Caco-2 (cell line): ENCODE data around the gene TTI1. TPM values are rescaled to one million over a fixed set of nuclear protein-coding genes. Genes with fewer than 3 reads are reported as not detected.

Source experiments
- BruUV-seq: library from RNA; stranded (reverse); fragments of 400-500 nt; replicated peaks from 2 replicates; lab custom pipeline; 2021; lab: Mats Ljungman, UMichigan
- CTCF ChIA-PET: fragments of 300-600 bp; sonication (Branson Sonifier 250); formaldehyde crosslinking; loops from one replicate; lab custom pipeline; 2022; ENCODE audit warnings: antibody characterized with exemption; lab: Charles Lee
- POLR2A ChIA-PET: fragments of 300-600 bp; sonication (Branson Sonifier 250); formaldehyde crosslinking; loops from one replicate; lab custom pipeline; 2022; ENCODE audit warnings: antibody characterized with exemption; lab: Charles Lee
- DNase-seq, 2 experiments: peaks; one replicate each; pipeline versions ENCODE4 v3.0.0 to v3.0.0-alpha.2; 2020 to 2022
- H3K27me3 ChIP-seq: replicated peaks from 2 replicates; pipeline ENCODE4 v1.6.0; 2011; ENCODE audit warnings: low read length; ENCODE audit not compliant: control insufficient read depth, insufficient read depth
- H3K36me3 ChIP-seq: 2 replicates; pipeline ENCODE4 v1.5.1; 2011; ENCODE audit warnings: low read length; ENCODE audit not compliant: control insufficient read depth, insufficient read depth
- H3K4me1 ChIP-seq: fragments of 250-450 bp; sonication (Bioruptor Pico); 2 replicates; pipeline ENCODE4 v1.5.1; 2020; ENCODE audit warnings: mild to moderate bottlenecking
- H3K4me3 ChIP-seq: 2 replicates; pipeline ENCODE4 v1.5.1; 2011; ENCODE audit warnings: low read depth, mild to moderate bottlenecking, control low read depth, low read length
- H3K9me3 ChIP-seq: fragments of 250-450 bp; sonication (Bioruptor Pico); 2 replicates; pipeline ENCODE4 v1.5.1; 2020; ENCODE audit warnings: mild to moderate bottlenecking, moderate library complexity
- H3K27ac Mint-ChIP-seq: one replicate; pipeline ENCODE4 v1.8.0; 2022; ENCODE audit warnings: mixed read lengths; ENCODE audit not compliant: unreplicated experiment
- H3K27me3 Mint-ChIP-seq: one replicate; pipeline ENCODE4 v1.8.0; 2022; ENCODE audit warnings: mixed read lengths; ENCODE audit not compliant: insufficient read depth, unreplicated experiment
- H3K36me3 Mint-ChIP-seq: one replicate; pipeline ENCODE4 v1.8.0; 2022; ENCODE audit warnings: mild to moderate bottlenecking, mixed read lengths; ENCODE audit not compliant: insufficient read depth, unreplicated experiment
- H3K4me1 Mint-ChIP-seq: one replicate; pipeline ENCODE4 v1.8.0; 2022; ENCODE audit warnings: low read depth, mixed read lengths; ENCODE audit not compliant: unreplicated experiment
- H3K4me3 Mint-ChIP-seq: one replicate; pipeline ENCODE4 v1.8.0; 2022; ENCODE audit warnings: mild to moderate bottlenecking, moderate library complexity, mixed read lengths; ENCODE audit not compliant: unreplicated experiment
- H3K9me3 Mint-ChIP-seq: one replicate; pipeline ENCODE4 v1.8.0; 2022; ENCODE audit warnings: mixed read lengths; ENCODE audit not compliant: unreplicated experiment
- intact Hi-C: fragments of 100-400 bp; cut with micrococcal nuclease; formaldehyde crosslinking; loops from one replicate; pipeline ENCODE4 v1.10.0; 2022; ENCODE audit not compliant: unreplicated experiment
- total RNA-seq: library from RNA; stranded (reverse); gene quantifications from 2 replicates; pipeline ENCODE4 v1.2.3, GENCODE V29; 2022
- TF ChIP-seq, protein P1 (sequence below), 2 experiments: fragments of 200-600 bp in 1 of 2; IDR thresholded peaks; 1 replicate in 1 of 2; 2 replicates in 1 of 2; pipeline versions ENCODE4 v1.5.1 to v1.8.0; 2011 to 2022; ENCODE audit warnings: antibody characterized with exemption in 1 of 2, control low read depth in 1 of 2, inconsistent platforms in 1 of 2, low read depth in 1 of 2, low read length in 1 of 2, mild to moderate bottlenecking in 1 of 2, moderate library complexity in 1 of 2; ENCODE audit not compliant: insufficient read depth in 1 of 2, severe bottlenecking in 1 of 2, unreplicated experiment in 1 of 2

The TTI1 gene
- total RNA-seq, 1 experiment from 2014 or later: 59.2 TPM

DNA sequence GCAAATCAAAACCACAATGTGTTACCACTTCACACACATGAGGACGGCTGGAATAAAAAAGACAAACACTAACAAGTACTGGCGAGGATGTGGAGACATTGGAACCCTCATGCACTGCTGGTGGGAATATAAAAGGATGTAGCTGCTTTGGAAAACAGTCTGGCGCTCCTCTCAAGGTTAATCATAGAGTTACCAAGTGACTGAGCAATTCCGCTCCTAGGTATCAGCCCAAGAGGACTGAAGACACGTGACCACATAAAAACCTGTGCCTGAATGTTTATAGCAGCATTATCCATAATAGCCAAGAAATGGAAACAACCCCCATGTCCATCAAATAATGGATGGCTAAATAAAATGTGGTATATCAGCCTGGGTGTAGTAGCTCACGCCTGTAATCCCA, 85.3 kb downstream of the TTI1 start:
- Mint-ChIP-seq H3K27ac (no peak overlapping the region), H3K9me3 (peaks cover 12% of the 10 kb centered on the region), H3K36me3 (no peaks in the 10 kb centered on the region), H3K4me1 (no peaks in the 10 kb centered on the region), H3K4me3 (no peak overlapping the region), H3K27me3 (peaks cover 2% of the 10 kb centered on the region)
- ChIA-PET POLR2A (no interaction called here), CTCF (no interaction called here)
- intact Hi-C loops: no loop called here
- Histone ChIP-seq H3K27me3 (no peaks in the 10 kb centered on the region), H3K9me3 (peaks cover 17% of the 10 kb centered on the region), H3K36me3 (no peaks in the 10 kb centered on the region), H3K4me3 (no peak overlapping the region), H3K4me1 (no peaks in the 10 kb centered on the region)
- BruUV-seq: no TSS peak
- TF ChIP-seq, protein P1, sequence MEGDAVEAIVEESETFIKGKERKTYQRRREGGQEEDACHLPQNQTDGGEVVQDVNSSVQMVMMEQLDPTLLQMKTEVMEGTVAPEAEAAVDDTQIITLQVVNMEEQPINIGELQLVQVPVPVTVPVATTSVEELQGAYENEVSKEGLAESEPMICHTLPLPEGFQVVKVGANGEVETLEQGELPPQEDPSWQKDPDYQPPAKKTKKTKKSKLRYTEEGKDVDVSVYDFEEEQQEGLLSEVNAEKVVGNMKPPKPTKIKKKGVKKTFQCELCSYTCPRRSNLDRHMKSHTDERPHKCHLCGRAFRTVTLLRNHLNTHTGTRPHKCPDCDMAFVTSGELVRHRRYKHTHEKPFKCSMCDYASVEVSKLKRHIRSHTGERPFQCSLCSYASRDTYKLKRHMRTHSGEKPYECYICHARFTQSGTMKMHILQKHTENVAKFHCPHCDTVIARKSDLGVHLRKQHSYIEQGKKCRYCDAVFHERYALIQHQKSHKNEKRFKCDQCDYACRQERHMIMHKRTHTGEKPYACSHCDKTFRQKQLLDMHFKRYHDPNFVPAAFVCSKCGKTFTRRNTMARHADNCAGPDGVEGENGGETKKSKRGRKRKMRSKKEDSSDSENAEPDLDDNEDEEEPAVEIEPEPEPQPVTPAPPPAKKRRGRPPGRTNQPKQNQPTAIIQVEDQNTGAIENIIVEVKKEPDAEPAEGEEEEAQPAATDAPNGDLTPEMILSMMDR (IDR thresholded peaks at IDR 0.05; ENCODE audit: insufficient read depth in 1 of 2, low read depth in 1 of 2, low read length in 1 of 2, severe bottlenecking in 1 of 2, unreplicated experiment in 1 of 2): no peak
- DNase-seq: peak in 1 of 2 experiments; percentile 8

DNA sequence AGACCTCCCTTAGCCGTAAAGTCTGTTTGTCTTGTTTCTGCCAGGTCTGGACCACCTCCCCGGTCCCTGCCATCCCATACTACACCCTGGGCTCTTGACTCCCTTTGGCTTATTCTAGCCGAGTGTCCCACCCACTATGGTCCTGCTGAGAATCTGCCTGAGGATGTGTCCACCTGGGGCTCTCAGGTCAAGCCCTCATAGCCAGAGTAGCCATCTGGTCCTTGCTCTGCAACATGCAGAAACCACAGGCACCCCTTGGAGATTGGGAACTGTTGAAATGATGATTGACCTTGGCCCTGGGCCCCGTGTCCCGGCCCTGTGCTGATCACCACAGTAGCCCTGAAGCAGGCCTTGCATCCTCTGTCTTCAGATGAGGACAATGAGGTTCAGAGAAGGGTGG, 86.3 kb downstream of the TTI1 start:
- BruUV-seq: no TSS peak
- peaks cover 12% of the 10 kb centered on the region for H3K9me3 Mint-ChIP-seq

DNA sequence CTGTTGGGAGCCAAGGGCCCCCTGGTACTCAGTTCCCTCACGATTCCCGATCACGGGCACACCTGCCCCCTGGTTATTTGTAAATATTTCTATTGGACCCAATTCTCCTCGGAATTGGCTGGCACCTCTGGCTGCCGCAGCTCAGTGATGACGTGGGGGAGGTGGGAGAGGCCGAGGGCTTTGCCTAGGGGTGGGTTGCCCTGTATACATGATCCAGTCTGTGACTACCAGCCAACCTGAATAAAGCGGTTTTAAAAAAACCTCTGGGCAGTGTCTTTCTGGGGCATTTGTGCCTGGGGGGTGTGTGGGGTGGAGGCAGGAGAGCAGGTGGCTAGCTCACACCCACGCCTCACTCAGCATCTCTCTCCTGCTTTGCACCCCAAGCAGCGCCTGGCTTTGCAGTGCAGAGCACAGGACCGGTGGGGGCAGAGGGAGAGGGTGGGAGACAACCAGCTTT, 88.1 kb downstream of the TTI1 start:
- Mint-ChIP-seq H3K36me3 (no peaks in the 10 kb centered on the region), H3K27ac (no peak overlapping the region), H3K4me1 (no peaks in the 10 kb centered on the region), H3K4me3 (no peak overlapping the region), H3K27me3 (peaks cover 2% of the 10 kb centered on the region), H3K9me3 (peaks cover 12% of the 10 kb centered on the region)
- Histone ChIP-seq H3K27me3 (no peaks in the 10 kb centered on the region), H3K36me3 (no peaks in the 10 kb centered on the region), H3K4me1 (no peaks in the 10 kb centered on the region), H3K4me3 (no peak overlapping the region), H3K9me3 (peaks cover 10% of the 10 kb centered on the region)
- ChIA-PET CTCF (interaction anchor here (0.5 kb wide), 1 partner anchor 48 kb away, joined by 3 read pairs; no protein-coding TSS in a partner anchor), POLR2A (no interaction called here)
- TF ChIP-seq, protein P1 (IDR thresholded peaks at IDR 0.05; ENCODE audit: insufficient read depth in 1 of 2, low read depth in 1 of 2, low read length in 1 of 2, severe bottlenecking in 1 of 2, unreplicated experiment in 1 of 2): no peak
- BruUV-seq: no TSS peak
- intact Hi-C loops: no loop called here
- no peak for DNase-seq

More for the DNA sequence above, 86.3 kb downstream of the TTI1 start:
- no peaks in the 10 kb centered on the region for H3K27me3 ChIP-seq
- Mint-ChIP-seq H3K36me3 (no peaks in the 10 kb centered on the region), H3K4me3 (no peak overlapping the region), H3K27me3 (peaks cover 2% of the 10 kb centered on the region), H3K27ac (no peak overlapping the region), H3K4me1 (no peaks in the 10 kb centered on the region)
- intact Hi-C loops: no loop called here
- TF ChIP-seq, protein P1 (IDR thresholded peaks at IDR 0.05; ENCODE audit: insufficient read depth in 1 of 2, low read depth in 1 of 2, low read length in 1 of 2, severe bottlenecking in 1 of 2, unreplicated experiment in 1 of 2): no peak
- peak in 1 of 2 experiments; percentile 30 for DNase-seq
- ChIA-PET POLR2A (no interaction called here), CTCF (no interaction called here)
- H3K4me3 ChIP-seq: no peak overlapping the region
- H3K4me1 ChIP-seq: no peaks in the 10 kb centered on the region
- H3K36me3 ChIP-seq: no peaks in the 10 kb centered on the region
- H3K9me3 ChIP-seq: peaks cover 17% of the 10 kb centered on the region
